ENCODE measurements around the gene AXIN2. TPM values are rescaled to one million over a fixed set of nuclear protein-coding genes. Genes with fewer than 3 reads are reported as not detected.
"Not testable (repeated sequence)": the region's sequence is repeated elsewhere in the genome, so short reads cannot be mapped to it uniquely, and the experiment has no call there.

AXIN2 gene
- total RNA-seq, 2 donors from 2014 or later: 8.7 to 29.8 TPM

- Histone ChIP-seq H3K27ac (no peak overlapping the region), H3K36me3 (no peaks in the 10 kb centered on the region), H3K4me3 (no peak overlapping the region), H3K9me3 (no peaks in the 10 kb centered on the region), H3K27me3 (no peaks in the 10 kb centered on the region), H3K4me1 (no peaks in the 10 kb centered on the region)
- TF ChIP-seq, protein P1, sequence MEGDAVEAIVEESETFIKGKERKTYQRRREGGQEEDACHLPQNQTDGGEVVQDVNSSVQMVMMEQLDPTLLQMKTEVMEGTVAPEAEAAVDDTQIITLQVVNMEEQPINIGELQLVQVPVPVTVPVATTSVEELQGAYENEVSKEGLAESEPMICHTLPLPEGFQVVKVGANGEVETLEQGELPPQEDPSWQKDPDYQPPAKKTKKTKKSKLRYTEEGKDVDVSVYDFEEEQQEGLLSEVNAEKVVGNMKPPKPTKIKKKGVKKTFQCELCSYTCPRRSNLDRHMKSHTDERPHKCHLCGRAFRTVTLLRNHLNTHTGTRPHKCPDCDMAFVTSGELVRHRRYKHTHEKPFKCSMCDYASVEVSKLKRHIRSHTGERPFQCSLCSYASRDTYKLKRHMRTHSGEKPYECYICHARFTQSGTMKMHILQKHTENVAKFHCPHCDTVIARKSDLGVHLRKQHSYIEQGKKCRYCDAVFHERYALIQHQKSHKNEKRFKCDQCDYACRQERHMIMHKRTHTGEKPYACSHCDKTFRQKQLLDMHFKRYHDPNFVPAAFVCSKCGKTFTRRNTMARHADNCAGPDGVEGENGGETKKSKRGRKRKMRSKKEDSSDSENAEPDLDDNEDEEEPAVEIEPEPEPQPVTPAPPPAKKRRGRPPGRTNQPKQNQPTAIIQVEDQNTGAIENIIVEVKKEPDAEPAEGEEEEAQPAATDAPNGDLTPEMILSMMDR (IDR thresholded peaks at IDR 0.05): no peak
- no peak for DNase-seq (ENCODE audit: low spot score)
These were observed 52.4 kb downstream of the AXIN2 start for GRCh38 chr17:65509032-65509431.

DNA sequence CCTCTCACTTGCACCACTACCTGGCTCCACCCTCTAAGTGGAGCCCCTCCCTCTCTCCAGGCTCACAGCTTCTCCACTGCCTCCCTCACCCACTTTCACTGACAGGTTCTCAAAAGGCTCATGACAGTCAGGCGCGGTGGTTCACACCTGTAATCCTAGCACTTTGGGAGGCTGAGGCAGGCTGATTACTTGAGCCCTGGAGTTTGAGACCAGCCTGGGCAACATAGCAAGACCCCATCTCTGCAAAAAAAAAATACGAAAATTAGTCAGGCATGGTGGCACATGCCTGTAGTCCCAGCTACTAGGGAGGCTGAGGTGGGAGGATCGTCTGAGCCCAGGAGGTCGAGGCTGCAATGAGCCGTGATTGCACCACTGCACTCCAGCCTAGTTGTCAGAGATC is 56.8 kb downstream of the AXIN2 start:
- H3K4me3 ChIP-seq; H3K27ac ChIP-seq; H3K36me3 ChIP-seq; H3K4me1 ChIP-seq; DNase-seq (ENCODE audit: low spot score); H3K9me3 ChIP-seq; H3K27me3 ChIP-seq: not testable (repeated sequence)

GRCh38 chr17:65504141-65504540 is 57.3 kb downstream of the AXIN2 start:
- Histone ChIP-seq H3K4me1 (no peaks in the 10 kb centered on the region), H3K4me3 (no peak overlapping the region), H3K9me3 (no peaks in the 10 kb centered on the region), H3K27me3 (no peaks in the 10 kb centered on the region), H3K36me3 (no peaks in the 10 kb centered on the region), H3K27ac (no peak overlapping the region)
- no peak for DNase-seq (ENCODE audit: low spot score)
- TF ChIP-seq, protein P1 (IDR thresholded peaks at IDR 0.05): no peak

DNA sequence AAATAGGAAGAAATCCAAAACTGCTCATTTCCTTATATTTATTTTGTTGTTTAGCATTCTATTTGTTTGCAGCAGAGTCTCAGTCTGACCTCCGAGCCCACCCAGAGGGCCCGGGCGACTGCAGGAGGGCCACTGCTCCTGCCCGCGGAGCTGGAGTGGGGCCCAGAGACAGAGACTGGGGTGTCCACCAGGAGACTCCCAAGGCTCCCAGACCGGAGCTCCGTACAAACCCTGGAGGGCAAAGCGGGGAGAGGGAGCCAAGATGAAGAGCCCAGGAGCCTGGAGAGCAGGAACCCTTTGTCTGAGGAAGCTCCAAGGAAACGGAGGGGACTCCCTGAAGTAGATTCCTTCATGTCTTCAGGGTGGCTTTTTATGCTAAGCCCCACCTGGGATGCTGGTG is 57.9 kb downstream of the AXIN2 start:
- H3K9me3 ChIP-seq: no peaks in the 10 kb centered on the region
- H3K27ac ChIP-seq: no peak overlapping the region
- no peak overlapping the region for H3K4me3 ChIP-seq
- TF ChIP-seq, protein P1 (IDR thresholded peaks at IDR 0.05): no peak
- no peak for DNase-seq (ENCODE audit: low spot score)
- no peaks in the 10 kb centered on the region for H3K27me3 ChIP-seq
- no peaks in the 10 kb centered on the region for H3K4me1 ChIP-seq
- no peaks in the 10 kb centered on the region for H3K36me3 ChIP-seq

DNA sequence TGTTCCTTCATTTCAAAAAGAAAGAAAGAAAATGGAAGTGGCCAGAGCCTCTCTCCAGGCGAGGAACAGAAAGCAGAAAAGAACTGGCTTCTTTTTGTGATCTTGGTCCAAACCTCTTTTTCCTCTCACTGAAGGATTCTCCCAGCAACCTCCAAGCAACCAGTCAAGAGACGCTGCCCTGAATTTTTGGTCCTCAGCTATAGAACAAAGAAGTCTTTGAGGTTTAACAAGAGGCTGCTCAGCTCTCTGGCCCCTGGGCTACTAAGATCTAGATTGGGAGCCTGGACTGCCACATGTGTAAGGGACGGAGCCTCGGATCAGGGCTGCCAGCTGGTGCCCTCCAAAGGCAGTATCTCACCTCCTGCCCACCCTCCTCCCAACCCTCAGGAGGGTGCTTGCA is 62.6 kb downstream of the AXIN2 start:
- no peak for DNase-seq (ENCODE audit: low spot score)
- Histone ChIP-seq H3K9me3 (no peaks in the 10 kb centered on the region), H3K4me1 (no peaks in the 10 kb centered on the region), H3K4me3 (no peak overlapping the region), H3K27me3 (no peaks in the 10 kb centered on the region), H3K27ac (no peak overlapping the region), H3K36me3 (no peaks in the 10 kb centered on the region)
- TF ChIP-seq, protein P1 (IDR thresholded peaks at IDR 0.05): no peak

DNA sequence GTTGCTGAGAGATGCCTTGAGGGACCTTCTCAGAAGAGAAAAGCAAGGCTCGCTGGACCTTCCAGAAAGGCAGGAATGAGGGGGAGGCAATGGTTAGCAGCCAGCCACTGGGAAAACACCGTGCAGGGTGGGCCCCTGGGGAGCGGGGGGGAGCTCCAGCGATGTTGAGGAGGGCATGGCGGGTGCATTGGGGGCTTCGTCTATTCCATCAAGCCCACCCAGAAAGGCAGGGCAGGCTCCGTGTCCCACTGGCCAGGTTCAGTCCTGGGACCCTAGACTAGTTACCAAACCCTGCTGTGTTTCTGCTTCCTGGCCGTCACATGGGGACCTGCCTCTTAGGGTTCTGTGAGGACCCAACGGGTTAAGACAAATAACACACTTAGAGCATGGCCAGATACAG is 64.6 kb downstream of the AXIN2 start:
- H3K27ac ChIP-seq: no peak overlapping the region
- no peaks in the 10 kb centered on the region for H3K4me1 ChIP-seq
- H3K36me3 ChIP-seq: no peaks in the 10 kb centered on the region
- no peaks in the 10 kb centered on the region for H3K9me3 ChIP-seq
- TF ChIP-seq, protein P1 (IDR thresholded peaks at IDR 0.05): no peak
- DNase-seq (ENCODE audit: low spot score): no peak
- H3K27me3 ChIP-seq: no peaks in the 10 kb centered on the region
- H3K4me3 ChIP-seq: no peak overlapping the region

All from right atrium auricular region (tissue), 2 donors.